MM.1S (cell line): ENCODE data around the gene GNL2.

Experiments
- EZH2 ChIP-seq: fragments of 300-600 bp; sonication (generic); optimal IDR thresholded peaks from 2 replicates; pipeline ENCODE3; 2017; ENCODE audit warnings: low read depth, mild to moderate bottlenecking, antibody characterized with exemption, low read length, mixed read lengths
- EZH2phosphoT487 ChIP-seq: fragments of 300-600 bp; sonication (generic); IDR thresholded peaks from 2 replicates; pipeline ENCODE4 v1.6.1; 2018; ENCODE audit warnings: antibody characterized with exemption, low read length
- TF ChIP-seq, protein P1 (sequence below): fragments of 300-600 bp; sonication (generic); IDR thresholded peaks from 2 replicates; pipeline ENCODE4 v1.5.1; 2016; ENCODE audit warnings: antibody characterized with exemption, low read length, mixed read lengths

DNA sequence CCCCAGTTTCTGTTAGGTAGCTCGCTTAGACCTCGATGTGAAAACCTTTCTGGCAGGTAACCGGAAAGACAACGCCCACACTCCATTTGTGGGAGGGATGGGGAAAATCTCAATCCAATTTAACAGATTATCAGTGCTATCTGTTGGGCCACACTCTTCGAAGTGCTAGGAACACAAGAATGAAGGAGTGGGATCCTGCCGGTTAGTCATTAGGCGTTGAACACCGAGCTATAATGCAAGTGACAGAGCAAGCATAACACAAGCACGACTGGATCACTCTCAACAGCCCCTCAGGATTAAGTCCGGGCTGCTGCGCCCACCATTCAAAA lies 42.2 kb downstream of the GNL2 start:
- TF ChIP-seq, protein P1, sequence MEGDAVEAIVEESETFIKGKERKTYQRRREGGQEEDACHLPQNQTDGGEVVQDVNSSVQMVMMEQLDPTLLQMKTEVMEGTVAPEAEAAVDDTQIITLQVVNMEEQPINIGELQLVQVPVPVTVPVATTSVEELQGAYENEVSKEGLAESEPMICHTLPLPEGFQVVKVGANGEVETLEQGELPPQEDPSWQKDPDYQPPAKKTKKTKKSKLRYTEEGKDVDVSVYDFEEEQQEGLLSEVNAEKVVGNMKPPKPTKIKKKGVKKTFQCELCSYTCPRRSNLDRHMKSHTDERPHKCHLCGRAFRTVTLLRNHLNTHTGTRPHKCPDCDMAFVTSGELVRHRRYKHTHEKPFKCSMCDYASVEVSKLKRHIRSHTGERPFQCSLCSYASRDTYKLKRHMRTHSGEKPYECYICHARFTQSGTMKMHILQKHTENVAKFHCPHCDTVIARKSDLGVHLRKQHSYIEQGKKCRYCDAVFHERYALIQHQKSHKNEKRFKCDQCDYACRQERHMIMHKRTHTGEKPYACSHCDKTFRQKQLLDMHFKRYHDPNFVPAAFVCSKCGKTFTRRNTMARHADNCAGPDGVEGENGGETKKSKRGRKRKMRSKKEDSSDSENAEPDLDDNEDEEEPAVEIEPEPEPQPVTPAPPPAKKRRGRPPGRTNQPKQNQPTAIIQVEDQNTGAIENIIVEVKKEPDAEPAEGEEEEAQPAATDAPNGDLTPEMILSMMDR, result no peak
- TF ChIP-seq EZH2 (no peak), EZH2phosphoT487 (no peak)
